Vagina (tissue), 2 donors: ENCODE data around the gene MCOLN3.

Experiments used
- POLR2A ChIP-seq, 2 donors: fragments of 450-650 bp; IDR thresholded peaks; one replicate each; pipeline ENCODE4 v1.6.1; 2017; ENCODE audit warnings: antibody characterized with exemption in 2 of 2, mild to moderate bottlenecking in 2 of 2, moderate library complexity in 2 of 2
- POLR2AphosphoS5 ChIP-seq, 2 donors: sonication (generic); formaldehyde crosslinking; IDR thresholded peaks; one replicate each; pipeline ENCODE4 v1.9.0; 2017; ENCODE audit warnings: antibody characterized with exemption in 2 of 2, mild to moderate bottlenecking in 2 of 2, low read depth in 1 of 2; ENCODE audit not compliant: insufficient read depth in 1 of 2

- no peak for TF ChIP-seq POLR2AphosphoS5 (IDR thresholded peaks at IDR 0.05; ENCODE audit: insufficient read depth in 1 of 2, low read depth in 1 of 2)
- TF ChIP-seq POLR2A (IDR thresholded peaks at IDR 0.05): no peak
Measured at GRCh38 chr1:85028151-85028550, 20.1 kb downstream of the MCOLN3 start.
